K562 (cell line): ENCODE results near the gene BAZ2A. TPM values are rescaled to one million over a fixed set of nuclear protein-coding genes. Genes with fewer than 3 reads are reported as not detected.

Experiments used
- CBX5 ChIP-seq: IDR thresholded peaks from 2 replicates; pipeline ENCODE4 v1.6.1; 2014; ENCODE audit warnings: low read depth, borderline replicate concordance
- CC2D1A ChIP-seq: fragments of 450-650 bp; IDR thresholded peaks from 2 replicates; pipeline ENCODE4 v1.6.1; 2017; ENCODE audit warnings: mild to moderate bottlenecking
- CHD1 ChIP-seq: fragments of 200-600 bp; sonication (generic); IDR thresholded peaks from one replicate; pipeline ENCODE4 v1.6.1; 2012; ENCODE audit warnings: mild to moderate bottlenecking, moderate library complexity, low read length, inconsistent platforms
- E2F8 ChIP-seq: fragments of 450-650 bp; IDR thresholded peaks from 2 replicates; pipeline ENCODE4 v1.7.1; 2018; ENCODE audit warnings: mild to moderate bottlenecking, low read depth; ENCODE audit not compliant: partially characterized antibody
- ETV1 ChIP-seq: fragments of 450-650 bp; conservative IDR thresholded peaks from 2 replicates; pipeline ENCODE4 v1.6.1; 2016; ENCODE audit warnings: missing genetic modification characterization, control low read depth, low read depth, missing compliant biosample characterization
- HES1 ChIP-seq: fragments of 450-650 bp; IDR thresholded peaks from 2 replicates; pipeline ENCODE4 v1.6.1; 2016; ENCODE audit warnings: low read depth, mild to moderate bottlenecking, moderate library complexity
- MAFG ChIP-seq: fragments of 450-650 bp; conservative IDR thresholded peaks from 2 replicates; pipeline ENCODE4 v1.6.1; 2016; ENCODE audit warnings: missing genetic modification characterization, missing compliant biosample characterization
- MBD2 ChIP-seq: sonication (generic); IDR thresholded peaks from 2 replicates; pipeline ENCODE4 v1.6.1; 2016; ENCODE audit warnings: low read depth, borderline replicate concordance
- MNT ChIP-seq, 2 experiments: fragments of 450-650 bp; conservative IDR thresholded peaks; 2 replicates each; pipeline ENCODE4 v1.6.1; 2017; ENCODE audit warnings: mild to moderate bottlenecking in 2 of 2, moderate library complexity in 2 of 2
- NCOA2 ChIP-seq, 2 experiments: fragments of 450-650 bp; IDR thresholded peaks; 2 replicates each; pipeline ENCODE4 v1.6.1; 2018; ENCODE audit warnings: mild to moderate bottlenecking in 2 of 2, moderate library complexity in 1 of 2; ENCODE audit not compliant: partially characterized antibody in 2 of 2
- PATZ1 ChIP-seq: fragments of 250-450 bp; sonication (Bioruptor Pico); IDR thresholded peaks from 2 replicates; pipeline ENCODE4 v1.5.0; 2020; ENCODE audit warnings: mild to moderate bottlenecking, borderline replicate concordance
- THAP7 ChIP-seq: fragments of 250-450 bp; sonication (Bioruptor Pico); IDR thresholded peaks from 2 replicates; pipeline ENCODE4 v1.5.0; 2021
- TRIM25 ChIP-seq: fragments of 450-650 bp; IDR thresholded peaks from 2 replicates; pipeline ENCODE4 v1.7.0; 2016; ENCODE audit warnings: borderline replicate concordance
- ZBTB1 ChIP-seq: sonication (generic); formaldehyde crosslinking; IDR thresholded peaks from 2 replicates; pipeline ENCODE4 v1.8.1; 2023; ENCODE audit warnings: missing genetic modification reagents, low read depth, mild to moderate bottlenecking, borderline replicate concordance
- ZNF696 ChIP-seq: fragments of 250-450 bp; sonication (Bioruptor Pico); conservative IDR thresholded peaks from 2 replicates; pipeline ENCODE4 v1.4.0; 2020; ENCODE audit warnings: mild to moderate bottlenecking, moderate library complexity
- ZNF785 ChIP-seq: fragments of 250-450 bp; sonication (Bioruptor Pico); IDR thresholded peaks from 2 replicates; pipeline ENCODE4 v1.4.0; 2020; ENCODE audit warnings: mild to moderate bottlenecking
- polyA plus RNA-seq, 8 experiments: library from polyadenylated mRNA; depleted of rRNA in 4 of 8; stranded (reverse) in 5 of 8; unstranded in 3 of 8; fragments of >200 nt; fragmentation: Nextera tagmentation in 2 of 8; fragmentation: Illumina TruSeq in 1 of 8; extraction: Ambion mirVana in 2 of 8; extraction: Trizol in 1 of 8; gene quantifications; 2 replicates each; pipeline versions ENCODE4 v1.2.1 to v1.2.3, GENCODE V29; 2011 to 2014; ENCODE audit warnings: inconsistent platforms in 1 of 8, missing spikeins in 1 of 8
- total RNA-seq, 7 experiments: library from RNA; depleted of rRNA in 6 of 7; stranded (reverse); fragments of >200 nt in 6 of 7; fragmentation: Illumina TruSeq in 2 of 7; extraction: Trizol in 2 of 7; gene quantifications; 2 replicates each; pipeline versions ENCODE4 v1.2.1 to v1.2.3, GENCODE V29; 2011 to 2021; ENCODE audit warnings: low replicate concordance in 1 of 7

The BAZ2A gene
- total and polyA plus RNA-seq, 9 of the 15 experiments (the other 6 are each of a cell fraction or from before 2014, with no cell fraction given), result 4.5 to 86.4 (median 26.2) TPM

- TF ChIP-seq CHD1 (peak; percentile 99), NCOA2 (IDR thresholded peaks at IDR 0.05; ENCODE audit: partially characterized antibody in 2 of 2) (no peak), E2F8 (no peak), MAFG (no peak), CBX5 (no peak), ETV1 (tag) (no peak; the same call in 1 of the 2 replicates), CC2D1A (no peak), ZNF785 (CRISPR knock-in tag) (no peak), MBD2 (no peak), ZBTB1 (CRISPR knock-in tag) (0 out of 2 replicates have a peak, but pooled peaks have one; percentile 73), TRIM25 (no peak), ZNF696 (CRISPR knock-in tag) (no peak), MNT (conservative IDR thresholded peaks at IDR 0.05) (no peak), THAP7 (no peak), PATZ1 (CRISPR knock-in tag) (no peak), HES1 (no peak; the same call in 1 of the 2 replicates)
Measured at GRCh38 chr12:56645201-56645716, 15.1 kb upstream of the BAZ2A start (continued).
